ENCODE data around the gene MORC1. TPM values are rescaled to one million over a fixed set of nuclear protein-coding genes. Genes with fewer than 3 reads are reported as not detected.
"Not testable (repeated sequence)": the region's sequence is repeated elsewhere in the genome, so short reads cannot be mapped to it uniquely, and the experiment has no call there.

MORC1 gene
- total RNA-seq, 3 donors from 2014 or later: not detected

GRCh38 chr3:109152320-109152719 lies 34.4 kb upstream of the MORC1 start:
- H3K4me1 ChIP-seq (ENCODE audit: low read depth): peaks cover 27% of the 10 kb centered on the region
- no peak overlapping the region for H3K4me3 ChIP-seq
- TF ChIP-seq CTCF (IDR thresholded peaks at IDR 0.05): no peak
- ATAC-seq (peak; percentile 68), DNase-seq (peak in 2 of 3 donors; percentile 46 to 55)
- no peaks in the 10 kb centered on the region for H3K36me3 ChIP-seq (ENCODE audit: low read depth)
- no peaks in the 10 kb centered on the region for H3K9me3 ChIP-seq
- intact Hi-C loops (cut with DNase I, micrococcal nuclease): no loop called here

DNA sequence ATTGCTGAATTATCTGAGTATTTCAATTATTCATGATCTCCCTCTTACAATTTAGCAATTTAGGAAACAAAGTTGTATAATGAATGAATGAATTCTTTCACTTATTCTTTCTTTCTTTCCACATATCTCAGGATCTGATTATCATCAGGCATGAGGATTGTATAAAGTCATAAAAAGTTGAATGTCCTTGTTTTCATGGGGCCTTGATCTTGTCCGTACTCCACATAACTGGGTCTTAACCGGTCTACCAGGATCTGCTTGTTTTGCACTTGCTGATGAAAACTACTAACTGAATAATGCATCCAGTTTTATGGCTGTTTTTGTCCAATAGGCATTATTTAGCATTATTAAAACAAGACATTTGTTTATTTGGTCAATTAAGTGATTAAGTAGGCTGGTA lies 31.1 kb upstream of the MORC1 start:
- no peak overlapping the region for H3K4me3 ChIP-seq
- ATAC-seq: peak; percentile 69
- no peak for TF ChIP-seq CTCF (IDR thresholded peaks at IDR 0.05)
- no peak for DNase-seq
- intact Hi-C loops (cut with DNase I, micrococcal nuclease): no loop called here
- no peaks in the 10 kb centered on the region for H3K9me3 ChIP-seq
- H3K36me3 ChIP-seq (ENCODE audit: low read depth): no peaks in the 10 kb centered on the region
- H3K4me1 ChIP-seq (ENCODE audit: low read depth): peaks cover 10% of the 10 kb centered on the region

DNA sequence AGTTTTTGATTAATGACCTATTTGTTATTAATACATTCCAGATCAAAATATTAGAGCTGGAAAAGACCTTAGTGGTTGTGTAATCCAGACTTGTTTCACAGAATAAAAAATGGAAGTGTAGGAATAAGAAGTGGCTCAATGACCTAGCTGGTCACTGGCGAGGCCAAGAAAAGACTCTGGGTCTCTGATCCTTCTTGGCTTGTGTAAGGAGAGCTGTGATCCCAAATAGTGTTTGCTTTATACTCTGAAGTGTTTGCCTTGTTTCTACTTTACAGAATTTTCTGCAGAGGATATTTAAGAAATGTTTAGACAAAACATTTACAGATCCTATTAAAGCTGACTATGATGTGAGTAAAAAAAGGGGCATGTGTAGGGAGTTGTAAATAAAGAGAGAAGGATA lies 25.7 kb upstream of the MORC1 start:
- Histone ChIP-seq H3K9me3 (no peaks in the 10 kb centered on the region), H3K36me3 (ENCODE audit: low read depth) (no peaks in the 10 kb centered on the region), H3K4me3 (no peak overlapping the region), H3K4me1 (ENCODE audit: low read depth) (no peaks in the 10 kb centered on the region)
- no peak for TF ChIP-seq CTCF (IDR thresholded peaks at IDR 0.05)
- intact Hi-C loops (cut with DNase I, micrococcal nuclease): no loop called here
- DNase-seq (no peak), ATAC-seq (no peak)

- ATAC-seq: no peak
- Histone ChIP-seq H3K4me3 (no peak overlapping the region), H3K4me1 (ENCODE audit: low read depth) (peaks cover 7% of the 10 kb centered on the region), H3K36me3 (ENCODE audit: low read depth) (no peaks in the 10 kb centered on the region), H3K9me3 (no peaks in the 10 kb centered on the region)
- DNase-seq: no peak
- intact Hi-C loops (cut with DNase I, micrococcal nuclease): no loop called here
- no peak for TF ChIP-seq CTCF (IDR thresholded peaks at IDR 0.05)
Observed at GRCh38 chr3:109140318-109140717, 22.4 kb upstream of the MORC1 start.

- no peaks in the 10 kb centered on the region for H3K36me3 ChIP-seq (ENCODE audit: low read depth)
- no peak overlapping the region for H3K4me3 ChIP-seq
- H3K4me1 ChIP-seq (ENCODE audit: low read depth): peaks cover 11% of the 10 kb centered on the region
- intact Hi-C loops (cut with DNase I, micrococcal nuclease): no loop called here
- DNase-seq: no peak
- H3K9me3 ChIP-seq: no peaks in the 10 kb centered on the region
- no peak for TF ChIP-seq CTCF (IDR thresholded peaks at IDR 0.05)
- no peak for ATAC-seq
Observed at GRCh38 chr3:109137761-109138160, 19.8 kb upstream of the MORC1 start.

- H3K4me3 ChIP-seq: peak within 1 kb of the TSS; percentile 9
- peak; percentile 72 for ATAC-seq
- intact Hi-C loops (cut with DNase I, micrococcal nuclease): no loop called here
- no peak for DNase-seq
- no peaks in the 10 kb centered on the region for H3K9me3 ChIP-seq
- peaks cover 11% of the 10 kb centered on the region for H3K4me1 ChIP-seq (ENCODE audit: low read depth)
- no peak for TF ChIP-seq CTCF (IDR thresholded peaks at IDR 0.05)
- no peaks in the 10 kb centered on the region for H3K36me3 ChIP-seq (ENCODE audit: low read depth)
Observed at GRCh38 chr3:109136523-109136922, 18.6 kb upstream of the MORC1 start, which contains the start of gene C3orf85. TSS of gene C3orf85 (plus strand) at chr3:109136719. CDS start at chr3:109136848, 129 bp downstream.

DNA sequence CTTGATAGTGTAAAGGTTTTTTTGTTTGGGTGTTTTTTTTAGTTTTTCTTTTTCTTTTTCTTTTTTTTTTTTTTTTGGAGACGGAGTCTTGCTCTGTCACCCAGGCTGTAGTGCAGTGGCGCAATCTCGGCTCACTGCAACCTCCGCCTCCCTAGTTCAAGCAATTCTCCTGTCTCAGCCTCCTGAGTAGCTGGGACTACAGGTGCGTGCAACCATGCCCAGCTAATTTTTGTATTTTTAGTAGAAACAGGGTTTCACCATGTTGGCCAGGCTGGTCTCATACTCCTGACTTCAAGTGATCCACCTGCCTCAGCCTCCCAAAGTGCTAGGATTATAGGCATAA lies 15.5 kb upstream of the MORC1 start:
- H3K4me3 ChIP-seq; ATAC-seq; H3K9me3 ChIP-seq; intact Hi-C loops (cut with DNase I, micrococcal nuclease); H3K36me3 ChIP-seq (ENCODE audit: low read depth): not testable (repeated sequence)
- H3K4me1 ChIP-seq (ENCODE audit: low read depth): peaks cover 11% of the 10 kb centered on the region
- DNase-seq: peak in 1 of 3 donors; percentile 40

All from mucosa of descending colon (tissue), 3 donors.